H1 (cell line): Measurements from ENCODE around the gene PRR7. TPM values are rescaled to one million over a fixed set of nuclear protein-coding genes. Genes with fewer than 3 reads are reported as not detected.

Experiments used
- ASH2L ChIP-seq: fragments of 200-600, 300-600 bp; sonication (generic); IDR thresholded peaks from one replicate; pipeline ENCODE4 v1.7.1; 2017; ENCODE audit warnings: low read length
- CBX8 ChIP-seq: fragments of 300-800, 300-1000 bp; sonication (generic); IDR thresholded peaks from 2 replicates; pipeline ENCODE4 v1.7.1; 2016; ENCODE audit warnings: low read depth, low read length, borderline replicate concordance
- GABPA ChIP-seq: IDR thresholded peaks from 2 replicates; pipeline ENCODE4 v1.6.1; 2011; ENCODE audit warnings: mild to moderate bottlenecking, low read length, moderate library complexity, borderline replicate concordance; ENCODE audit not compliant: insufficient read depth
- polyA plus RNA-seq, 7 experiments: library from polyadenylated mRNA; depleted of rRNA in 3 of 7; stranded (reverse) in 5 of 7; unstranded in 2 of 7; fragments of >200 nt in 5 of 7; fragments of 200-250 nt in 2 of 7; gene quantifications; 1 replicate in 5 of 7; 2 replicates in 1 of 7; 4 replicates in 1 of 7; pipeline versions ENCODE4 v1.2.1 to v1.2.3, GENCODE V29; 2011 to 2013; ENCODE audit warnings: missing spikeins in 2 of 7, mixed read lengths in 2 of 7
- total RNA-seq: library from RNA; stranded (reverse); fragmentation: NEBNext Ultra II Directional; extraction: Animal tissue kit (Norgen Biotek cat#: 25700); gene quantifications from 2 replicates; pipeline ENCODE4 v1.2.1, GENCODE V29; 2021

PRR7 gene
- total and polyA plus RNA-seq, 2 of the 8 experiments (the other 6 are each of a cell fraction or from before 2014, with no cell fraction given) = 8.0 to 11.8 TPM

- TF ChIP-seq GABPA (no peak), CBX8 (no peak), ASH2L (no peak)
These were observed 57.8 kb downstream of the PRR7 start (continued) for GRCh38 chr5:177504086-177505056.
